SJSA1 (cell line): ENCODE measurements around the gene LHX6. TPM values are rescaled to one million over a fixed set of nuclear protein-coding genes. Genes with fewer than 3 reads are reported as not detected.

ENCODE experiments used
- DNase-seq, 2 experiments: peaks; one replicate each; pipeline ENCODE4 v3.0.0-alpha.2; 2015 to 2020; ENCODE audit warnings: low spot score in 2 of 2, low read depth in 1 of 2
- H3K27ac ChIP-seq: fragments of 250-450 bp; sonication (Bioruptor Pico); 2 replicates; pipeline ENCODE4 v1.5.1; 2020; ENCODE audit warnings: mild to moderate bottlenecking, moderate library complexity
- H3K27me3 ChIP-seq: fragments of 250-450 bp; sonication (Bioruptor Pico); replicated peaks from 2 replicates; pipeline ENCODE4 v1.5.1; 2020; ENCODE audit warnings: mild to moderate bottlenecking, moderate library complexity
- H3K36me3 ChIP-seq: fragments of 250-450 bp; sonication (Bioruptor Pico); 2 replicates; pipeline ENCODE4 v1.5.1; 2020; ENCODE audit warnings: mild to moderate bottlenecking
- H3K4me1 ChIP-seq: fragments of 250-450 bp; sonication (Bioruptor Pico); replicated peaks from 2 replicates; pipeline ENCODE4 v1.6.1; 2021; ENCODE audit warnings: mild to moderate bottlenecking
- H3K4me3 ChIP-seq: fragments of 250-450 bp; sonication (Bioruptor Pico); 2 replicates; pipeline ENCODE4 v1.5.1; 2020; ENCODE audit warnings: mild to moderate bottlenecking
- H3K9me3 ChIP-seq: fragments of 250-450 bp; sonication (Bioruptor Pico); replicated peaks from 2 replicates; pipeline ENCODE4 v1.5.1; 2020; ENCODE audit warnings: mild to moderate bottlenecking
- total RNA-seq: library from RNA; depleted of rRNA; stranded (reverse); fragments of >200 nt; shearing (Covaris generic); gene quantifications from 2 replicates; pipeline ENCODE4 v1.2.3, GENCODE V29; 2014; rRNA removed

The LHX6 gene
- total RNA-seq: 4.6 and 6.4 TPM in 2 replicates

DNA sequence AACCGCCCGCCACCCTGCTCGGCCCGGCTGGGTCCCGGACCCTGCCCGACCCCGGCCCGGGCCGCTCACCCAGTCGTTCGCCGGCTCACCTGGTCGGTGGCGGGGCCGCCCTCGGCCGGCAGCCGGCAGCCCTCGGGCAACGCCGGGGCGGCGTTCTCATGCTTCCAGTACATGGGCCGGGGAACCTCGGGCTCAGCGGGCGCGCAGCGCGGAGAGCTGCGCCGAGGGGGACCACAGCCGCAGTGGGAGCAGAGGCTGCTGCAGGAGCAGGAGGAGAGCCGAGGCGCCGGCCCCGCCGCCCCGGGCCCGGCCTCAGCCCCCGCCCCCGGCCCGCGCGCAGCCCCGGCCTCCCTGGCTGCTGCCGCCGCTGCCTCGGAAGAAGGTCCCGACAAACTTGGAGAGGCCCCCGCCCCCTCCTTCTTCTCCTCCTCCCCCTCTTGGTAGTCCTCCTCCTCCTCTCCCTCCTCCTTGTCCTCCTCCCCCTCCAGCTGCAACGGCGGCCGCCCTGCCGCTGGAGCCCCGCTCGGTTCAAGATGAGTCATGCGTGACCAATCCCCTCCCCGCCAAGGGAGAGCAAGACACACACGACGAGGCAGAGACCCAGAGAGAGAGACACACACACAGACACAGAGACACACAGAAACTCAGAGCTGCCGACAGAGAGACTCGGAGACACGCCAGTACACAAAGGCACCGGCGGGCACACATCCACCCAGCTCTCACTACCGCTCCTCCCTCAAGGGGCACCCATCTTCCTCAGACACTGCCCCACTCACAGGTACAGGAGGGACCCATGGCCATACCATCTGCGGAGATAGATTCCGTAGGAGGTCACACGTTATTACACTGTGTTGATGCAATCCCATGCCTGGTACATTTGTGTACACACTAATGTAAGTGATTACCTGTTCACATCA is at the start of gene LHX6:
Gene LHX6, minus strand, starts transcription at position 390 of the 917 bp plus-strand sequence. Its CDS starts 217 bp downstream, at position 173.
- no peaks in the 10 kb centered on the region for H3K27me3 ChIP-seq
- DNase-seq: peak; percentile 76 to 91
- peak within 1 kb of the TSS; percentile 75 for H3K4me3 ChIP-seq
- peaks cover 11% of the 10 kb centered on the region; the same call in 1 of the 2 replicates for H3K36me3 ChIP-seq
- H3K9me3 ChIP-seq: no peaks in the 10 kb centered on the region
- no peak within 1 kb of the TSS for H3K27ac ChIP-seq
- H3K4me1 ChIP-seq: peaks cover 12% of the 10 kb centered on the region

- no peak overlapping the region for H3K4me3 ChIP-seq
Observed at GRCh38 chr9:122277285-122277897, 48.6 kb upstream of the LHX6 start.

DNA sequence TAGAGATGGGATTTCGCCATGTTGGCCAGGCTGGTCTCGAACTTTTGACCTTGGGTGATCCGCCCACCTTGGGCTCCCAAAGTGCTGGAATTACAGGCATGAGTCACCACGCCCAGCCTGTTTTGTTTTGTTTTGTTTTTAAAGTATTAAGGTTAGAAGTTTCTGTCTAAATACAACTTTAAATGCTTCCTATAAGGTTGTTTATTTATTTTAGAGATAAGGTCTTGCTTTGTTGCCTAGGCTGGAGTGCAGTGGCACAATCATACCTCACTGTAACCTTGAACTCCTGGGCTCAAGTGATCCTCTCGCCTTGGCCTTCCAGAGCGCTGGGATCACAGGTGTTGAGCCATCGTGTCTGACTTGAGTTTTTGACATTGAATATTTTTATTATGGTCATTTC is 47.3 kb upstream of the LHX6 start:
- Histone ChIP-seq H3K27me3 (no peaks in the 10 kb centered on the region), H3K36me3 (peaks cover 32% of the 10 kb centered on the region), H3K9me3 (no peaks in the 10 kb centered on the region; the same call in 1 of the 2 replicates), H3K27ac (no peak overlapping the region), H3K4me3 (no peak overlapping the region), H3K4me1 (peaks cover 8% of the 10 kb centered on the region; the same call in 1 of the 2 replicates)
- peak; percentile 37 to 46 for DNase-seq

More at GRCh38 chr9:122277285-122277897, 48.6 kb upstream of the LHX6 start:
- no peak for DNase-seq
- no peaks in the 10 kb centered on the region for H3K27me3 ChIP-seq
- peaks cover 8% of the 10 kb centered on the region; the same call in 1 of the 2 replicates for H3K4me1 ChIP-seq
- H3K36me3 ChIP-seq: peaks cover 32% of the 10 kb centered on the region
- no peak overlapping the region for H3K27ac ChIP-seq
- no peaks in the 10 kb centered on the region; the same call in 1 of the 2 replicates for H3K9me3 ChIP-seq

- DNase-seq: no peak
- Histone ChIP-seq H3K4me1 (peaks cover 8% of the 10 kb centered on the region; the same call in 1 of the 2 replicates), H3K4me3 (no peak overlapping the region), H3K36me3 (peaks cover 29% of the 10 kb centered on the region), H3K27ac (no peak overlapping the region), H3K9me3 (no peaks in the 10 kb centered on the region; the same call in 1 of the 2 replicates), H3K27me3 (no peaks in the 10 kb centered on the region)
Observed at GRCh38 chr9:122274055-122274454, 45.3 kb upstream of the LHX6 start.

GRCh38 chr9:122268041-122268814 is 39.5 kb upstream of the LHX6 start:
- Histone ChIP-seq H3K27me3 (no peaks in the 10 kb centered on the region), H3K4me1 (peaks cover 11% of the 10 kb centered on the region; the same call in 1 of the 2 replicates), H3K36me3 (peaks cover 11% of the 10 kb centered on the region), H3K9me3 (no peaks in the 10 kb centered on the region), H3K27ac (no peak overlapping the region), H3K4me3 (no peak overlapping the region)
- DNase-seq: no peak

GRCh38 chr9:122265149-122265915 is 36.6 kb upstream of the LHX6 start:
- peak overlapping the region; percentile 65 for H3K4me3 ChIP-seq
- no peaks in the 10 kb centered on the region for H3K27me3 ChIP-seq
- peaks cover 15% of the 10 kb centered on the region for H3K4me1 ChIP-seq
- H3K36me3 ChIP-seq: peaks cover 14% of the 10 kb centered on the region
- no peak for DNase-seq
- peak overlapping the region; percentile 90 for H3K27ac ChIP-seq
- no peaks in the 10 kb centered on the region for H3K9me3 ChIP-seq

DNA sequence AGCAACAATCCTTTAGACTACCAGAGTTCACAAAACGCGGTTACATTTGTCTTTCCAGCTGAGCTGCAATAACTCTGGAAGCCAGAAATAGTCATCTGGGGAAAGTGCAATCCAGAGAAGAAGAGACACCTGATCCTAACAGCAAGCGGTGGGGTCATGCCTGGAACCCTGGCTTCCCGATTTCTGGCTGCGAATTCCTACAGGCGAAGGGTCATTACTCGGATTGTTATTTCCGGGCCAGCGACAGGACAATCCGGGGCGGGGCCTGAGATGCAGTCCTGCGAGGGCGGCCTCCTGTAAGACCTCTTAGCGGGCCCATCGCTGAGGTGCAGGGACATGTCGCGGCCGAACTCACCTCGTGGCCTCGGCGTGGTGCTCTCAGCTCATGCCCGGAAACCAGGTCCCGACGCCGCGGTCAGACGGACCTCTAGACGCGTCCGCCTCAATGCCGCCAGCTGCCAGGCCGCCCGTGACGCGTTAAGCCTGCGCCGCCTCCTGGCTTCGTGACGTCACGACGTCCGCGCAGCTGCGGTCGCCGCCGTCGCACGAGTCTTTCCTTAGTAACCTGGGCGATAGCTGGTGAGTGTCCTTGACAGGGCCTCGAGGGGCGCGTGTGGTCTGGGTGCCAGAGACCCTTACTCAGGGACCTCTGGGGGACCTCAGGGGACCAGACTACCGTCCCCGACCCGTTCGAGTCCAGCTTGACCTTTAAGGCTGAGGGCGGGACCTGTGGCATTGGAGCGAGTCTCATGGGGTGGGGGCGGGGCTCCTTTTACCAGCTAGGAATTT is 35.8 kb upstream of the LHX6 start, which contains the start of the genes MRRF and RBM18:
Gene MRRF, plus strand, starts transcription at position 523 of the 789 bp plus-strand sequence. CDS start 6,010 bp downstream, outside the sequence.
Gene RBM18, minus strand, starts transcription at position 481 of the 789 bp plus-strand sequence. CDS start 3,348 bp downstream, outside the sequence.
- H3K27me3 ChIP-seq: no peaks in the 10 kb centered on the region
- H3K9me3 ChIP-seq: no peaks in the 10 kb centered on the region
- H3K4me1 ChIP-seq: peaks cover 15% of the 10 kb centered on the region
- peak within 1 kb of the TSS; percentile 65 for H3K4me3 ChIP-seq
- DNase-seq: peak; percentile 86 to 95
- H3K27ac ChIP-seq: peak within 1 kb of the TSS; percentile 90
- peaks cover 22% of the 10 kb centered on the region for H3K36me3 ChIP-seq

DNA sequence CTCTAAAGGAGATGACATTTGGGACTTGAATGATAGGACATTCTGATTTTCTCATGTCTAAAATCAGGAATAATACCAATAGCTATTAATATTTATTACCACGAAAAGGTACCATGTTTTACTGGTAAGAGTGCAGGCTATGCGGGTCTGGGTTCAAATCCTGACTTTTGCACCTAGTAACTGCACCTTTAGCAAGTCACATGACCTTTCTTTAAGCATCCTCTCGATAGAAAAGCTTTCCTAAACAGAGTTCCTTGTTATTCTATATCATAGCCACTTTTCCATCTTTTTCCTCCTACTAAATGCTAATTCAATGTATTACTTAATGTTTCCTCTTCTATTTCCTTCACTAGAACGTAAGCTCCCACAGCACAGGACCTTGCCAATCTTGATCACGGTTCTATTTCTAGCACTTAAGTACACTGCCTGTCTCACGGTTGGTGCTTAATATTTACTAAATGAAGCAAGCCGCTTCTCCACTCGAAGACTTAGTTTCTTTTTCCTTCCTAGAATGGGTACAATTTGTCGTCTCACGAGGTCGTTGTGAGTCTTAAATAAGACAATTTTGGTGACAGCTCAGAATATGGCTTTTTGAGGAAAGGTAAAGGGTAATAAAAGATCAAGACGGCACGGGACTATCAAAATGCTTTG is 35.1 kb upstream of the LHX6 start:
- H3K27me3 ChIP-seq: no peaks in the 10 kb centered on the region
- peaks cover 29% of the 10 kb centered on the region for H3K36me3 ChIP-seq
- no peaks in the 10 kb centered on the region for H3K9me3 ChIP-seq
- H3K4me3 ChIP-seq: peak overlapping the region; percentile 65
- peak in 1 of 2 experiments; percentile 20 for DNase-seq
- peak overlapping the region; percentile 90 for H3K27ac ChIP-seq
- H3K4me1 ChIP-seq: peaks cover 15% of the 10 kb centered on the region

DNA sequence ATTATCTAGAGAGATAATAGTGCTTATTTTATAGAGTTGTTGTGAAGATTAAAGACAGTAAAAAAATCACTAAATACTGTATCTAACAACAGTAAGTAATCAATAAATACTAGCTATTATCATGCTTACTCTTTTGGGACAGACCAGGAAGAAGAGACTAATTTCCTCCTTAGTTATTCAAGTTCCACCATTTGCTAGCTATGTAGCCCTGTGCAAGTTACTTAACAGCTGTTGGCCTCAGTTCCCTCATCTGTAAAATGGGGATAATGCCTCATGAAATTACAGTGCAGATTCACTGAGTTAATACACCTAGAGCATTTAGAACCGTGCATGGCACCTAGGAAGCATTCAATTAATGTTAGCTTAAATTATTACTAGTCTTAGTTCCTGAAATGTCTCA is 33.3 kb upstream of the LHX6 start:
- Histone ChIP-seq H3K9me3 (no peaks in the 10 kb centered on the region), H3K4me1 (peaks cover 15% of the 10 kb centered on the region), H3K4me3 (no peak overlapping the region), H3K27ac (no peak overlapping the region), H3K27me3 (no peaks in the 10 kb centered on the region), H3K36me3 (peaks cover 40% of the 10 kb centered on the region)
- no peak for DNase-seq

DNA sequence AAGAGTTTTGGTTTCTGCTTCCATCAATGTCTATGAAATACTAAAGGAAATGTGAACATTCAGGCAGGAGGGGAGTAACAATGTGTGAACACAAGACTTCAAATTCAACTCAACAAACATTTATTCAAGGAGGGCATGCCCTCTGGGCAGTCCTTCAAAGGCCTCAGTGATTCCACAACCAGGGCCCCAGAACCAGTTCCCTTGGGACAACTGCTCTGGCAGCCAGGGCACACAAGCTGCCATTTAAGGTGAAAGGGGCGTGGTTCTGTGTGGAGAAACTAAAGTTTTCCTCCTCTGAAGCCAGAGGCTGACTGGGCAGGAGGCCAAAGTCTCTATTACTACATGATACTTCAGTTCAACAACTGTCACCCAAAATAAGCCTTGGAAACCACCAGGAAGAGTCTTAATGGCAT is 32.7 kb upstream of the LHX6 start:
- Histone ChIP-seq H3K27ac (no peak overlapping the region), H3K9me3 (no peaks in the 10 kb centered on the region), H3K4me1 (peaks cover 15% of the 10 kb centered on the region), H3K36me3 (peaks cover 40% of the 10 kb centered on the region), H3K4me3 (no peak overlapping the region), H3K27me3 (no peaks in the 10 kb centered on the region)
- DNase-seq: peak; percentile 59 to 72

- H3K27ac ChIP-seq: no peak overlapping the region
- peaks cover 14% of the 10 kb centered on the region for H3K4me1 ChIP-seq
- no peaks in the 10 kb centered on the region for H3K9me3 ChIP-seq
- no peak for DNase-seq
- H3K4me3 ChIP-seq: no peak overlapping the region
- peaks cover 53% of the 10 kb centered on the region for H3K36me3 ChIP-seq
- H3K27me3 ChIP-seq: no peaks in the 10 kb centered on the region
Observed at GRCh38 chr9:122258886-122259415, 30.2 kb upstream of the LHX6 start.
